Peyer's patch (tissue), 4 donors: ENCODE measurements around the gene ITGB2. TPM values are rescaled to one million over a fixed set of nuclear protein-coding genes. Genes with fewer than 3 reads are reported as not detected.

Experiments
- DNase-seq, 3 donors: peaks; one replicate each; pipeline ENCODE4 v3.0.0-alpha.2; 2017 to 2019
- H3K27ac ChIP-seq, 4 donors: fragments of 200-600 bp; sonication (generic); one replicate each; pipeline ENCODE4 v1.5.1; 2016 to 2019
- H3K27me3 ChIP-seq, 2 donors: fragments of 200-600 bp; sonication (generic); one replicate each; pipeline ENCODE4 v1.5.1; 2019
- H3K36me3 ChIP-seq, 3 donors: fragments of 200-600 bp; sonication (generic); one replicate each; pipeline ENCODE4 v1.5.1; 2016 to 2019
- H3K4me1 ChIP-seq, 4 donors: fragments of 200-600 bp; sonication (generic); one replicate each; pipeline ENCODE4 v1.5.1; 2016 to 2019
- H3K4me3 ChIP-seq, 4 donors: fragments of 200-600 bp; sonication (generic); 1 replicate in 3 of 4; 2 replicates in 1 of 4; pipeline ENCODE4 v1.5.1; 2016 to 2019; ENCODE audit warnings: mild to moderate bottlenecking in 1 of 4
- H3K9me3 ChIP-seq, 4 donors: fragments of 200-600 bp; sonication (generic); one replicate each; pipeline ENCODE4 v1.5.1; 2016 to 2019; ENCODE audit warnings: mild to moderate bottlenecking in 1 of 4
- POLR2A ChIP-seq, 2 donors: fragments of 450-650 bp; IDR thresholded peaks; one replicate each; pipeline ENCODE4 v1.5.1; 2017; ENCODE audit warnings: antibody characterized with exemption in 2 of 2, mild to moderate bottlenecking in 2 of 2, moderate library complexity in 2 of 2
- total RNA-seq, 4 donors: library from RNA; depleted of rRNA; stranded (reverse); fragments of >200 nt; gene quantifications; one replicate each; pipeline ENCODE4 v1.1.0, GENCODE V29; 2016
- TF ChIP-seq, protein P1 (sequence below), 6 experiments: fragments of 450-650 bp in 4 of 6; fragments of 200-600 bp in 2 of 6; sonication (generic) in 1 of 6; IDR thresholded peaks; one replicate each; pipeline ENCODE4 v1.5.1; 2017 to 2019; ENCODE audit warnings: antibody characterized with exemption in 6 of 6, mild to moderate bottlenecking in 3 of 6, moderate library complexity in 1 of 6

Gene ITGB2
- total RNA-seq, 4 donors from 2014 or later, result 9.3 to 58.6 (median 16.4) TPM

DNA sequence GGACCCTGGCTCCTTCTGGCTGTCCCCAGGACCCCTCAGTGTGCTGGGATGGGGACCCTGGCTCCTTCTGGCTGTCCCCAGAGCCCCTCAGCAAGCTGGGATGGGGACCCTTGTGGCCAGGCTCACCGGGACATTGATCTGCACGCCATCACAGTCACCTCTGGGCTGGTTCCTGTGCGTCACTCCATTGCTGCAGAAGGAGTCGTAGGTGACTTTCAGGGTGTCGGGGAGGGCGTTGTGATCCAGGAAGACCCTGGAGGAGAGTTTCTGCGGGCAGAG lies 27.5 kb downstream of the ITGB2 start:
- Histone ChIP-seq H3K4me1 (peaks cover 0 to 17% (median 2%) of the 10 kb centered on the region in 4 donors), H3K36me3 (no peaks in the 10 kb centered on the region), H3K4me3 (no peak overlapping the region), H3K9me3 (no peaks in the 10 kb centered on the region), H3K27ac (no peak overlapping the region), H3K27me3 (no peaks in the 10 kb centered on the region)
- no peak for TF ChIP-seq POLR2A (IDR thresholded peaks at IDR 0.05)
- TF ChIP-seq, protein P1, sequence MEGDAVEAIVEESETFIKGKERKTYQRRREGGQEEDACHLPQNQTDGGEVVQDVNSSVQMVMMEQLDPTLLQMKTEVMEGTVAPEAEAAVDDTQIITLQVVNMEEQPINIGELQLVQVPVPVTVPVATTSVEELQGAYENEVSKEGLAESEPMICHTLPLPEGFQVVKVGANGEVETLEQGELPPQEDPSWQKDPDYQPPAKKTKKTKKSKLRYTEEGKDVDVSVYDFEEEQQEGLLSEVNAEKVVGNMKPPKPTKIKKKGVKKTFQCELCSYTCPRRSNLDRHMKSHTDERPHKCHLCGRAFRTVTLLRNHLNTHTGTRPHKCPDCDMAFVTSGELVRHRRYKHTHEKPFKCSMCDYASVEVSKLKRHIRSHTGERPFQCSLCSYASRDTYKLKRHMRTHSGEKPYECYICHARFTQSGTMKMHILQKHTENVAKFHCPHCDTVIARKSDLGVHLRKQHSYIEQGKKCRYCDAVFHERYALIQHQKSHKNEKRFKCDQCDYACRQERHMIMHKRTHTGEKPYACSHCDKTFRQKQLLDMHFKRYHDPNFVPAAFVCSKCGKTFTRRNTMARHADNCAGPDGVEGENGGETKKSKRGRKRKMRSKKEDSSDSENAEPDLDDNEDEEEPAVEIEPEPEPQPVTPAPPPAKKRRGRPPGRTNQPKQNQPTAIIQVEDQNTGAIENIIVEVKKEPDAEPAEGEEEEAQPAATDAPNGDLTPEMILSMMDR (IDR thresholded peaks at IDR 0.05), result no peak
- no peak for DNase-seq

DNA sequence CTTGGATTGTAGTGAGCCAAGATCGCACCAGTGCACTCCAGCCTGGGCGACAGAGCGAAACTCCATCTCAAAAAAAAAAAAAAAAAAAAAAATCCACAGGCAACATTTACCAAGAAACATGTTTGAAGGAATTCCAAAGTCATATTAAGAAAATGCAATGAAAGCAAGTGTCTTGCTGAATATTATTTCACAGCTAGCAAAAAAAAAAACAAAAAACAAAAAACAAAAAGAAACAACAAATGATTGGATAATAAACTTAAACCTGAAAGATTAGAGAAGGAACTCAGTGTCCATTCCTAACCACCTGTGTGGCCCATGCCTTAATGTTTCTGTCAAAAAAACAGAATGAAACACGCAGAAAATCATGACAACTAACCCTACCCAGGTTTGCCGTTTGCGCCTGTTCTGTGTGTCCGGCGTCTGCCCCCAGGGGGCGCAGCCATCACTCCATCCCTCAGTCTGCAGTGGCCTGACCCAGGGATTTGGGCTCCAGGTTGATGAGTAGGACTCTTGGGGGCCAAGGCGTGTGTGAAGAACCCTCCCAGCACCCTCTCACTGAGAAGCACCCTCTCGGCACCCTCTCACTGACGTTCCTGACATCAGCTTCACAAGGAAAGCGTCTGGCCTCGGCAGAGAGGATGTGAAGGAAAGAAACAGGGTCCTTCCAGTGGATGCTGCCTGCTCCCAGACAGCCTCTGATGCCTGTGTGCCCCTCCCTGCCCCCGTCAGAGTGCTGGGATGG lies 28.0 kb downstream of the ITGB2 start:
- Histone ChIP-seq H3K27me3 (no peaks in the 10 kb centered on the region), H3K9me3 (no peaks in the 10 kb centered on the region), H3K4me3 (no peak overlapping the region), H3K4me1 (peaks cover 0 to 13% (median 2%) of the 10 kb centered on the region in 4 donors), H3K27ac (no peak overlapping the region), H3K36me3 (no peaks in the 10 kb centered on the region)
- TF ChIP-seq POLR2A (IDR thresholded peaks at IDR 0.05), result no peak
- TF ChIP-seq, protein P1 (IDR thresholded peaks at IDR 0.05), result peak; percentile 78 to 87 (median 82)
- peak; percentile 73 to 89 (median 79) for DNase-seq

DNA sequence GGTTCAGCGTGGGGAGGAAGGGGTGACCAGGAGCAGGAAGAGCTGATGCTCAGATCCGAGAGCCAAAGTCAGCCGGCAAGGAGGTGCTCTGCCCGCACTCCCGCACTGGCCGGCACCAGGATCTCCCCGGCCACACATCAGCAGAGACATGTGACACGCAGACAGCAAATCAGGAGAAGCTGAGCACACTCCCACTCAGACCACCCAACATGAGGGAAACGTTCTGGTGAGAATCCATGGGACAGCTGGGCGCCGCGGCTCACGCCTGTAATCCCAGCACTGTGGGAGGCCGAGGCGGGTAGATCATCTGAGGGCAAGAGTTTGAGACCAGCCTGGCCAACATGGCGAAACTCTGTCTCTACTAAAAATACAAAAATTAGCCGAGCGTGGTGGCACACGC lies 28.6 kb downstream of the ITGB2 start:
- Histone ChIP-seq H3K4me3 (no peak overlapping the region), H3K36me3 (no peaks in the 10 kb centered on the region), H3K27me3 (no peaks in the 10 kb centered on the region), H3K4me1 (peaks cover 0 to 8% (median 0%) of the 10 kb centered on the region in 4 donors), H3K9me3 (no peaks in the 10 kb centered on the region), H3K27ac (no peak overlapping the region)
- DNase-seq, result no peak
- TF ChIP-seq POLR2A (IDR thresholded peaks at IDR 0.05), result no peak
- TF ChIP-seq, protein P1 (IDR thresholded peaks at IDR 0.05), result no peak

DNA sequence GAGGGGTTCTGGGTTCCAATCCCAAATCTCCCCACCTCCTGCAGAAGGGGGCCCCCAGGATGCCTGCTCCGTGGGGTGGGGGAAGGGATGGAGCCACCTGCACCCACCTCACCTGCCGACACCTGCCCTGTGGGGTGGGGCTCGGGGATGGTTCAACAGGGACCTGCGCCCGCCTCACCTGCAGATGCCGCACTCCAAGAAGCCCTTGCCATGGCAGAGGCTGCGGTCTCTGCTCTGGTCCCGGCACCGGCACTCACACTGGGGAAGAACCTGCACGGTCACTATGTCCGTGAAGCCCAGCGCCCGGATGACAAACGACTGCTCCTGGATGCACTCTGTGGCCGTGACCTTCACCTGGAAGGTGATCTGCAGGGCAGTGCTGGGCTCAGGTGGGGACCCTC lies 29.1 kb downstream of the ITGB2 start:
- DNase-seq, result no peak
- no peaks in the 10 kb centered on the region for H3K27me3 ChIP-seq
- no peaks in the 10 kb centered on the region for H3K36me3 ChIP-seq
- H3K4me1 ChIP-seq, result peaks cover 0 to 3% (median 0%) of the 10 kb centered on the region in 4 donors
- no peak overlapping the region for H3K27ac ChIP-seq
- TF ChIP-seq, protein P1 (IDR thresholded peaks at IDR 0.05), result no peak
- TF ChIP-seq POLR2A (IDR thresholded peaks at IDR 0.05), result no peak
- H3K4me3 ChIP-seq, result no peak overlapping the region
- no peaks in the 10 kb centered on the region for H3K9me3 ChIP-seq

DNA sequence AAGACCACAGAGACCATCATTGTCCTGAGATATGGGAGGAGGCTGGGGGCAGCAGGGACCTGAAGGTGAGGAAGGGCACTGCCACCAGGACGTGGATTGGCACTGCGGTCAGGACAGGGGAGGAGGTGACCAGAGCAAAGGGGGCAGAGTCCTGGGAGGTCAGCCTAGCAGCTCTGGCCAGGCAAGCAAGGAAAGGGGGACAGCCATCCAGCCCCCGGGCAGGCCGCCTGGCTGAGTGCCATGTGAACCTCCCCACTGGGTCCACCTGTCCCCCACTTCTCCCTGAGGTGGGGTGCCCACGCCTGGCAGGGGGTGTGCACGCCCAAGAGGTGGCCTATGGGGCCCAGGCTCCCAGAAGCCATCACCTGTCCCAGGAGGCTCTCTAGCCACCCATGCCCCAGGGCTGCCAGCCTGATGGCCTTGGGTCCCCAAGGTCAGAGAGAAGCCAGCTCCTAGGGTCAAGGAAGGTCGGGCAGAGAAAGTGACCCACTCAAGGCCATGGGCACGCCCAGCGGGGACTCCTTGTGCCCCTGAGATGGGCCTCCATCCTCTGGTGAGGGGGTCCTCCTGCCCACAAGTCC lies 29.6 kb downstream of the ITGB2 start:
- Histone ChIP-seq H3K27me3 (no peaks in the 10 kb centered on the region), H3K4me3 (no peak overlapping the region), H3K27ac (no peak overlapping the region), H3K9me3 (no peaks in the 10 kb centered on the region), H3K4me1 (no peaks in the 10 kb centered on the region), H3K36me3 (no peaks in the 10 kb centered on the region)
- no peak for DNase-seq
- TF ChIP-seq, protein P1 (IDR thresholded peaks at IDR 0.05), result no peak
